ENCODE measurements around the gene MFAP1.
"Not testable (repeated sequence)": the region's sequence is repeated elsewhere in the genome, so short reads cannot be mapped to it uniquely, and the experiment has no call there.

The MFAP1 gene
- 25.7 reads per million, percentile 52 among the genes with 10 or more reads in this experiment for total RNA-seq

- peak; percentile 90 for DNase-seq
Observed at GRCh38 chr15:43824302-43825246, at the start of gene MFAP1. Gene MFAP1 (minus strand): TSS chr15:43824690. CDS start chr15:43824569, 121 bp downstream.

- no peak for DNase-seq
Observed at GRCh38 chr15:43873651-43874050, 49.2 kb upstream of the MFAP1 start.

GRCh38 chr15:43872416-43873020, 48.0 kb upstream of the MFAP1 start:
- DNase-seq: no peak

GRCh38 chr15:43871835-43872234, 47.3 kb upstream of the MFAP1 start:
- no peak for DNase-seq

- no peak for DNase-seq
Observed at GRCh38 chr15:43868406-43868805, 43.9 kb upstream of the MFAP1 start.

GRCh38 chr15:43867096-43867495, 42.6 kb upstream of the MFAP1 start:
- DNase-seq: no peak

- not testable (repeated sequence) for DNase-seq
Observed at GRCh38 chr15:43866636-43867035, 42.1 kb upstream of the MFAP1 start.

GRCh38 chr15:43859546-43859945, 35.1 kb upstream of the MFAP1 start:
- DNase-seq: no peak

GRCh38 chr15:43854801-43855200, 30.3 kb upstream of the MFAP1 start:
- DNase-seq: no peak

GRCh38 chr15:43852607-43853006, 28.1 kb upstream of the MFAP1 start:
- no peak for DNase-seq

GRCh38 chr15:43851251-43851650, 26.8 kb upstream of the MFAP1 start:
- no peak for DNase-seq

GRCh38 chr15:43845421-43845820, 20.9 kb upstream of the MFAP1 start:
- DNase-seq: no peak

- not testable (repeated sequence) for DNase-seq
Observed at GRCh38 chr15:43832485-43832884, 8.0 kb upstream of the MFAP1 start.

GRCh38 chr15:43831519-43832052, 7.1 kb upstream of the MFAP1 start:
- DNase-seq: not testable (repeated sequence)

- not testable (repeated sequence) for DNase-seq
Observed at GRCh38 chr15:43830691-43831275, 6.3 kb upstream of the MFAP1 start.

- DNase-seq: not testable (repeated sequence)
Observed at GRCh38 chr15:43829951-43830540, 5.6 kb upstream of the MFAP1 start.

GRCh38 chr15:43828061-43828657, 3.7 kb upstream of the MFAP1 start:
- DNase-seq: no peak

- DNase-seq: peak; percentile 54
Observed at GRCh38 chr15:43826508-43827341, 2.2 kb upstream of the MFAP1 start, which contains the start of gene WDR76. Gene WDR76 (plus strand): TSS chr15:43827002. CDS start chr15:43827033, 31 bp downstream.

- DNase-seq: no peak
Observed at GRCh38 chr15:43826029-43826507, 1.6 kb upstream of the MFAP1 start.

- DNase-seq: not testable (repeated sequence)
Observed at GRCh38 chr15:43825305-43825704, 815 bp upstream of the MFAP1 start.

GRCh38 chr15:43821505-43821904, 3.0 kb downstream of the MFAP1 start:
- DNase-seq: no peak

All from effector CD4-positive, alpha-beta T cell (primary cell).